Adrenal gland (tissue), 5 donors: Measurements from ENCODE around the gene KCNMA1.

Source experiments
- POLR2A ChIP-seq, 2 donors: fragments of 450-650 bp; IDR thresholded peaks; one replicate each; pipeline ENCODE4 v1.6.1; 2017; ENCODE audit warnings: antibody characterized with exemption in 2 of 2, mild to moderate bottlenecking in 2 of 2, moderate library complexity in 1 of 2
- TF ChIP-seq, protein P1 (sequence below), 6 experiments: fragments of 450-650 bp in 4 of 6; fragments of 200-600 bp in 2 of 6; sonication (generic) in 1 of 6; IDR thresholded peaks; 1 replicate in 5 of 6; 2 replicates in 1 of 6; pipeline versions ENCODE4 v1.5.1 to v1.8.0; 2016 to 2021; ENCODE audit warnings: antibody characterized with exemption in 6 of 6, mild to moderate bottlenecking in 2 of 6, moderate library complexity in 1 of 6
- donor health status: DM: no; HTN: no; CAD: no.

DNA sequence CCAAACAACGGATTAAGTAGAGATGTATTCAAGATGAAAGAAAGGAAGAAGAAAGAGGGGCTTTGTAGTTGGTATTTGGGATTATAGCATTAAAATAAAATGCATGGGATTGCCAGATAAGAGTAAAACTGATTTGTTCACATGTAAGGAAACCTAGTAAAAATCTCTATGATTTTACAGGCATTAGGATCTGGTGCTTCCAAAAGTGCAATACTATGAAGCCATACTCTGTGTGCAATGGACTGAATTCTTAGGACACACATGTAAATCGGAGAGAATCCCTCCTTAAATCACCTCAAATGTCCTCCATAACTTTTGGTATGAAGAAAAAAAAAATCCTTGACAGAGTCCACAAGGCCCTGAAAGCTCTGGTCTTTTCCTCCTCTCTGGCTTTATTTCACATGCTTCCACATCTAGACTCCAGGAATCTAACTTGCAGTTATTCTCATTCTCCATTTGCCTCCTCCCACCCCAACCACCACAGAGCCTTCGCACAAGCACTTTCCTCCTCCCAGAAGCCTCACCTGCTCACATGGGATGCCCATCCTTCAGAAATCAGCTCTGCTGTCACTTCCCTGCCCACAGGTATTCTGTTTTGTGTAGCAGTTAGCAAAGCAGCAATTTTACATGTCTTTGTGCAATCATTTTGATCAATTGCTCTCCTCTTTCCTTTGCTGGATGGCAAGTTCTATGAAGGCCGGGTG is 378.3 kb downstream of the KCNMA1 start:
- TF ChIP-seq, protein P1, sequence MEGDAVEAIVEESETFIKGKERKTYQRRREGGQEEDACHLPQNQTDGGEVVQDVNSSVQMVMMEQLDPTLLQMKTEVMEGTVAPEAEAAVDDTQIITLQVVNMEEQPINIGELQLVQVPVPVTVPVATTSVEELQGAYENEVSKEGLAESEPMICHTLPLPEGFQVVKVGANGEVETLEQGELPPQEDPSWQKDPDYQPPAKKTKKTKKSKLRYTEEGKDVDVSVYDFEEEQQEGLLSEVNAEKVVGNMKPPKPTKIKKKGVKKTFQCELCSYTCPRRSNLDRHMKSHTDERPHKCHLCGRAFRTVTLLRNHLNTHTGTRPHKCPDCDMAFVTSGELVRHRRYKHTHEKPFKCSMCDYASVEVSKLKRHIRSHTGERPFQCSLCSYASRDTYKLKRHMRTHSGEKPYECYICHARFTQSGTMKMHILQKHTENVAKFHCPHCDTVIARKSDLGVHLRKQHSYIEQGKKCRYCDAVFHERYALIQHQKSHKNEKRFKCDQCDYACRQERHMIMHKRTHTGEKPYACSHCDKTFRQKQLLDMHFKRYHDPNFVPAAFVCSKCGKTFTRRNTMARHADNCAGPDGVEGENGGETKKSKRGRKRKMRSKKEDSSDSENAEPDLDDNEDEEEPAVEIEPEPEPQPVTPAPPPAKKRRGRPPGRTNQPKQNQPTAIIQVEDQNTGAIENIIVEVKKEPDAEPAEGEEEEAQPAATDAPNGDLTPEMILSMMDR (IDR thresholded peaks at IDR 0.05), result no peak
- no peak for TF ChIP-seq POLR2A (IDR thresholded peaks at IDR 0.05)
